ENCODE data around the gene PREB. TPM values are rescaled to one million over a fixed set of nuclear protein-coding genes. Genes with fewer than 3 reads are reported as not detected.
A peak's percentile ranks its signal among the peaks of the same experiment; 100 is the strongest.

The PREB gene
- total RNA-seq, 1 donor from 2014 or later, result 48.9 TPM

- H3K27ac Mint-ChIP-seq (ENCODE audit: unreplicated experiment), result no peak overlapping the region
- H3K4me3 ChIP-seq (ENCODE audit: insufficient read depth, low read depth, low read length), result no peak overlapping the region
- H4K20me1 ChIP-seq (ENCODE audit: insufficient read depth, low read length), result peaks cover 11% of the 10 kb centered on the region
- no peaks in the 10 kb centered on the region for H3K36me3 Mint-ChIP-seq (ENCODE audit: low read depth, unreplicated experiment)
- no peak overlapping the region for H3K27ac ChIP-seq (ENCODE audit: low read depth, low read length)
- H3K4me2 ChIP-seq (ENCODE audit: low read length), result peak overlapping the region; percentile 91
- H3K27me3 Mint-ChIP-seq (ENCODE audit: low read depth, unreplicated experiment), result peaks cover 13% of the 10 kb centered on the region
- no peak for TF ChIP-seq CTCF (IDR thresholded peaks at IDR 0.05; ENCODE audit: insufficient read depth, low read depth, low read length)
- TF ChIP-seq EZH2 (IDR thresholded peaks at IDR 0.05; ENCODE audit: insufficient read depth, low read length), result no peak
- H3K4me3 Mint-ChIP-seq (ENCODE audit: unreplicated experiment), result peak overlapping the region; percentile 64
- peaks cover 12% of the 10 kb centered on the region for H3K4me1 Mint-ChIP-seq (ENCODE audit: low read depth, unreplicated experiment)
- peaks cover 12% of the 10 kb centered on the region for H3K79me2 ChIP-seq (ENCODE audit: insufficient read depth, low read length)
- peaks cover 39% of the 10 kb centered on the region for H3K4me1 ChIP-seq (ENCODE audit: insufficient read depth, low read length)
- H2AFZ ChIP-seq (ENCODE audit: low read depth, low read length), result no peak overlapping the region
- H3K9me3 ChIP-seq (ENCODE audit: insufficient read depth, low read depth, low read length), result no peaks in the 10 kb centered on the region
- no peak overlapping the region for H3K9ac ChIP-seq (ENCODE audit: low read length)
- H3K9me3 Mint-ChIP-seq (ENCODE audit: unreplicated experiment), result no peaks in the 10 kb centered on the region
- DNase-seq (ENCODE audit: low read depth) (no peak), FAIRE-seq (no peak)
- no peaks in the 10 kb centered on the region for H3K27me3 ChIP-seq (ENCODE audit: insufficient read depth, low read length)
- peaks cover 2% of the 10 kb centered on the region for H3K36me3 ChIP-seq (ENCODE audit: insufficient read depth, low read length)
Observed at GRCh38 chr2:27084297-27085061, 50.0 kb downstream of the PREB start.

- no peaks in the 10 kb centered on the region for H3K36me3 Mint-ChIP-seq (ENCODE audit: low read depth, unreplicated experiment)
- no peak overlapping the region for H2AFZ ChIP-seq (ENCODE audit: low read depth, low read length)
- H3K4me3 Mint-ChIP-seq (ENCODE audit: unreplicated experiment), result peak overlapping the region; percentile 50
- H3K79me2 ChIP-seq (ENCODE audit: insufficient read depth, low read length), result peaks cover 20% of the 10 kb centered on the region
- no peak overlapping the region for H3K27ac ChIP-seq (ENCODE audit: low read depth, low read length)
- TF ChIP-seq EZH2 (IDR thresholded peaks at IDR 0.05; ENCODE audit: insufficient read depth, low read length) (no peak), CTCF (IDR thresholded peaks at IDR 0.05; ENCODE audit: insufficient read depth, low read depth, low read length) (no peak)
- H3K9ac ChIP-seq (ENCODE audit: low read length), result no peak overlapping the region
- no peaks in the 10 kb centered on the region for H3K27me3 ChIP-seq (ENCODE audit: insufficient read depth, low read length)
- H3K4me1 Mint-ChIP-seq (ENCODE audit: low read depth, unreplicated experiment), result peaks cover 12% of the 10 kb centered on the region
- FAIRE-seq (no peak), DNase-seq (ENCODE audit: low read depth) (no peak)
- no peak overlapping the region for H3K4me3 ChIP-seq (ENCODE audit: insufficient read depth, low read depth, low read length)
- no peak overlapping the region for H3K4me2 ChIP-seq (ENCODE audit: low read length)
- H3K27me3 Mint-ChIP-seq (ENCODE audit: low read depth, unreplicated experiment), result peaks cover 10% of the 10 kb centered on the region
- H3K9me3 Mint-ChIP-seq (ENCODE audit: unreplicated experiment), result no peaks in the 10 kb centered on the region
- H3K9me3 ChIP-seq (ENCODE audit: insufficient read depth, low read depth, low read length), result no peaks in the 10 kb centered on the region
- peaks cover 2% of the 10 kb centered on the region for H3K36me3 ChIP-seq (ENCODE audit: insufficient read depth, low read length)
- peaks cover 11% of the 10 kb centered on the region for H4K20me1 ChIP-seq (ENCODE audit: insufficient read depth, low read length)
- H3K27ac Mint-ChIP-seq (ENCODE audit: unreplicated experiment), result no peak overlapping the region
- peaks cover 47% of the 10 kb centered on the region for H3K4me1 ChIP-seq (ENCODE audit: insufficient read depth, low read length)
Observed at GRCh38 chr2:27083410-27084296, 50.8 kb downstream of the PREB start.
